Esophagus muscularis mucosa (tissue), 2 donors: ENCODE measurements around the gene DARS1.

Source experiments
- POLR2A ChIP-seq: fragments of 450-650 bp; IDR thresholded peaks from one replicate; pipeline ENCODE4 v1.6.1; 2017; ENCODE audit warnings: antibody characterized with exemption, moderate library complexity, mild to moderate bottlenecking, low read depth
- POLR2AphosphoS5 ChIP-seq, 2 donors: sonication (generic); formaldehyde crosslinking; IDR thresholded peaks; one replicate each; pipeline ENCODE4 v1.6.1; 2017; ENCODE audit warnings: antibody characterized with exemption in 2 of 2

DNA sequence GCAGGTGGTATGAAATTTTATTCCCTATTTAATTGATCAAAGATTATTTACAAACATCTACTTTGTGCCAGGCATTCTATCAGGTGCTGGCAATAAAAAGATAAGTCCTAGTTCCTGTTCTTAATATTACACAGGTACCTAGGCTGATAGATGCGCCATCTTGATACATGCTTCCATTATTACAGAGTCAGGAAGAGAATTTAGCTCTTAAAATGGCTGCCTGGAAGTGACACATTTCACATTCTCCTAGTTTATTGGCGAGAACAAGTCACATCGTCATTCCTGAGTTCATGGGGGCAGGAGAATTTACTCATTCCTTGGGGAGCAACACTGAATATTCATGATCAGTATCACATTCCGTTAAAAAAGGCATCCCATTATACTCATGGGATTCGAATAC lies 1.1 kb upstream of the DARS1 start:
- TF ChIP-seq POLR2AphosphoS5 (IDR thresholded peaks at IDR 0.05) (no peak), POLR2A (no peak)
